HG03520 (cell line): ENCODE results near the gene RIC8A.
"Not testable (repeated sequence)": the region's sequence is repeated elsewhere in the genome, so short reads cannot be mapped to it uniquely, and the experiment has no call there.

Experiments
- ATAC-seq: cut with Tn5 transposase; IDR thresholded peaks from one replicate; pipeline ENCODE4 v1.9.1; 2021; ENCODE audit warnings: mild to moderate bottlenecking, moderate library complexity; ENCODE audit not compliant: unreplicated experiment

The RIC8A gene

DNA sequence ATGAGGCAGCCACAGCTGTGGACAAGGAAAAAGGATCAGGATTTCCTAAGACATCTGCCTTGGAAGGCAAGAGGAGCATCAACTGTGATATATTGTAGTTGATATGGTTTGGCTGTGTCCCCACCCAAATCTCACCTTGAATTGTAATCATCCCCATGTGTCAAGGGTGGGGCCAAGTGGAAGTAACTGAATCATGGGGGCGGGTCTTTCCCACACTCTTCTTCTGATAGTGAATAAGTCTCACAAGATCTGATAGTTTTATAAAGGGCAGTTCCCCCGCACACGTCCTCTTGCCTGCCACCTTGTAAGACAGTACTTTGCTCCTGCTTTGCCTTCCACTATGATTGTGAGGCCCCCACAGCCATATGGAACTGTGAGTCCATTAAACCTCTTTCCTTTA, 10.2 kb downstream of the RIC8A start:
- ATAC-seq, result no peak

DNA sequence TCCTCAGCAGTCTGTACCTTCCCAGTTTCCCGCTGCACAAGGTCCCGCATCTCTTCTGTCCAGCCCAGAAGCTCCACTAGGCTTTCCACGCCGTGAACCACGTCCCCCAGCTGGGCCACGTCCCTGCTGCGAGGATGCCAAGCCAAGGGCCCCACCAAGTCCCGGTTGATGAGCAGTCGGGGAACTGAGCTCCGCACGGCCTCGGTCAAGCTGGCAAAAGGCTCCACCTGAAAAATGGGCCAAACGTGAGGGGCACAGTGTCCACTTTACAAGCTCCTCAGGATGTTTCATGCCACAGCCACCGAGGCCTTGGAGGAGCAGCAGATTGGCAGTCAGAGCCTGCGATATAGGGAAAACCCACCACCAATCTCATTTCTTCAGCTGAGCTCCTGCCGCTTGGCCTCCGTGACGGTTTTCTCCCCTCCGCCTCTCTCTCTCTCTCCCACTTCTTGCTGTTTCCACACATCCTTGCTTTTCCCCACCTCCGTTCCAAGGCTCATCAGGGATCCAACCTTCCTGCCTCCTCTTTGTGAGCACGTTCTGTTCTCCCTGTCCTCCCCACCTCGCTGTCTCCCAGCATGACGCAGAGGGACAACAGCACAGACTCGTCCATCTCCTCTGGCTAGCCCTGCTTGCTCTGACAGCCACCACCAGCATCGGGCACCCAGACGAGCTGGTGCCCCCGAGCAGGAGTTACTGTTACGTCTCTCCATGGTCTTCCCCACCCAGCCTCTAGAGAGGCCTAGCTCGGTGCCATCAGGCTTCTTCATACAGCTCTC, 11.5 kb downstream of the RIC8A start:
- ATAC-seq, result no peak

DNA sequence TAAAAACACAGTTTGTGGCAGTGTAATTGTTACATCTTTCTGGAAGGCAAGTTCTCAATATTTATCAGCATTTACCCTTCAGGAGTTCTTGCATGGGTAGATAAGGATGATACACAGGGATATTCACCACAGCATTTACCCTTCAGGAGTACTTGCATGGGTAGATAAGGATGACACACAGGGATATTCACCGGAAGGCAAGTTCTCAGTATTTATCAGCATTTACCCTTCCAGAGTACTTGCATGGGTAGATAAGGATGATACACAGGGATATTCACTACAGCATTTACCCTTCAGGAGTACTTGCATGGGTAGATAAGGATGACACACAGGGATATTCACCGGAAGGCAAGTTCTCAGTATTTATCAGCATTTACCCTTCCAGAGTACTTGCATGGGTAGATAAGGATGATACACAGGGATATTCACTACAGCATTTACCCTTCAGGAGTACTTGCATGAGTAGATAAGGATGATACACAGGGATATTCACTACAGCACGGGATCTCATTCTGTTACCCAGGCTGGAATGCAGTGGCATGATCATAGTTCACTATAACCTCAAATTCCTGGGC, 13.2 kb downstream of the RIC8A start:
- ATAC-seq, result not testable (repeated sequence)

DNA sequence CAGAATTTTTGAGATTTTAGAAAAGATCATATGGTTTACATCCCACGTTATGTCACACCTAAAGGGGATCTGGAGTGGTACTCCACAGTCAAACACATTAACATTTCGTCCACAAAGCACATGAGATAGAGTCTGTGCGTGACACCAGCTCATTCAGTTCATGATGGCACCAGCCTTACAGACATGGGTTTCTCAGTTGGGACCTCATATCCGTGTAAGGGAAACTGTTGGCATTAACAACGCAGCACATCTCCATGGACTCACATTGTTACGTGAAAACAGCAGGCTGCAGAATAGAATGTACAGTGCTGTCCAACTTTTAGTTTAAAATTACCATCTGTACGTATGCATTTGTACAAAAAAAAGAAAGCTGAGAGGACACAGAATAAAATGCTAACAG, 14.0 kb downstream of the RIC8A start:
- no peak for ATAC-seq

DNA sequence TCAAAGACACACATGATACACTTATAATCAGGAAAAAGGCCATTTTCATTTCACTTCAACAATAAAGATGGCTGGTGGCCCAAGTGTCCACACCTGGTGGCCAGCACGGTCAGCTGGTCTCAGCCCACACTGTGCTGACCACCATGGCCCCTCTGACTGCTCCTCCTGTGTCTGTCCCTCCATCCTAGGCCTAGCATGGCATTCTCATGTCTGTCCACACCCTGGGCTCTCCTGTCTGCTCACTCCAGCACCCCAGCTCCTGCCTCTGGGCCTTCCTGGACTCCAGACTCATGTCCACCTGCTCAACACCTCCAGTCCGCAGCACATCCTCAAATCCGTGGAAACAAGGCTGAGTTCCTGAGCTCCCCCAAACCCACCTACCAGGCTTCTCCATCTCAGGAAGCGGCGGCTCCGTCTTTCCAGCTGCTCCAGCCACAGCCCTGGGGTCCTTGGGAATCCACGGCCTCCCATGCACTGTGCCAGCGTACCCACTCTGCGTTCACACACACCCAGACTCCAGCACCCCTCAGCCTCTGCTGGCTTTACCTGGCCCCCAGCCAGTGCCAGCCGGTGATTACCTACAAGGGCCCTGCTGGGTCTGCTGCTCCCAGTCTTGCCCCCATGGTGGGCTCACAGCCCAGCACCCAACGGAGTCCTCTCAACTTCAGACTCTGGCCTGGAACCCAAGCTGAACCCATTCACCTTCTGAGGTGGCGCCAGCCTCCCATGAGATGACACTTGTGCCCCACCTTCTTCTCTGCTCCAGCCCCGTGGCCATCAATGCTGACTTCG, 14.7 kb downstream of the RIC8A start:
- no peak for ATAC-seq

DNA sequence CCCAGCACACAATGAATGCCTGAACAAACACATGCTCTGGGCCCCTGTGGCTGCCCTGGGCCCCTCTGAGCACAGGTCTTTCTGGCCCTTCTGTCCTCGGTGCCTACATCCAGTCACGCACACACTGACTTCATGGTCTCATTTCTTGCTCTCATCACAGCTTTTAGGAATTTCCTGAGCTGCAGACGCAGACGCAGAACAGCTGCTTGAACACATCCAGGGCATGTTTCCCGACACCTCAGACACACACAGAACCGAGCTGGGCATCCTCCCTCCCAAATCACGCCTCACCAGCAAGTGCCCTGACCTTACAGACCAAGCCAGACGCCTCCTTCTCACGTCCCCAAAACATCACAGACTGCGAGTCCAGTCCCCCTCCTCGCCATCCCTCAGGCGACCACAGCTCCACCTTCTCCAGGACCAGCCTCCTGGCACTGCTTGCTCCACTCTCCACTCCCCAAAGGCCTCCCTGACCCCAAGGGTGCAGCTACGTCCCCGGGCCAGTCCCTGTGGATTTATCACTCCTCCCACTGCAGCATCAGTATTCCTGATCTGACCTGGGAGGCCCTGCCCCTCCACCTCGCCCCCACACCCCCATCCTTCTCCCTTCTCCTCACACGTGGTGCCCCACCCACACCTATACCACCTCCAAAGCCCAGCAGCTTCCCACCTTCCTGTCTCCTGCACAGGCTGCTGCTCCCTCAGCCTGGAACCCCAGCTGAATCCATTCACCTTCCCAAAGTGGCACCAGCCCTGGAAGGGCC, 15.7 kb downstream of the RIC8A start:
- no peak for ATAC-seq

DNA sequence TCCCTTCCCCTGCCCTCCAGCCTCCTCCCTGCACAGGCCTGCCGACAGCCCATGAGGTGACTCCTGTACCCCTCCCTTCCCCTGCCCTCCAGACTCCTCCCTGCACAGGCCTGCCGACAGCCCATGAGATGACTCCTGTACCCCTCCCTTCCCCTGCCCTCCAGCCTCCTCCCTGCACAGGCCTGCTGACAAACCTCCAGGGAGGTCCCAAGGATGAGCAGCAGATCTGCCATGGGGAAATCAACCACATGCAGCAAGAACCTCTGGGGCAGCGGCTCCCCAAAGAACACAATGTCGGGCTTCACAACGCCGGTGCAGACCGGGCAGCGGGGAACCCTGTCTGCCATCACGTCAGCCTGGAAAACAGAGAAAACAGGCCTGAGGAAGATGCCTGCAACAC, 16.4 kb downstream of the RIC8A start:
- no peak for ATAC-seq

DNA sequence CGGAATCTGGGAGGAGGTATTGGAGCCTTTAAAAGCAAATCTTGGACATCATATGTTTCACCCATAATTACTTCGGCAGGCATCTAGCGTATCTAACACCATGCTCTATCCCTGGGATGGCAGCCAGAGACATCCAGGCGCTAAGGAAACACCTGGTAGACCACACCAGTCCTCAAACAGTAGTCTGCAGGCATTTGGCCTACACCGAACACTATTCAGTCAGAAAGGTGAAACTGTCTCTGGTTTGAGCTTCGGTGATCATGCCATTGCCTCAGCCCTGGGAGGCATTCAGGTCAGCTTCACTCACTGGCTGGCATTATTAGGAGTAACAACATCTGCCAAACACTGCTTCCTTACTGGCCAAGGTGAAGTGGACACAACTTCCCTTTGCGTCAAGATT, 16.9 kb downstream of the RIC8A start:
- ATAC-seq, result no peak

DNA sequence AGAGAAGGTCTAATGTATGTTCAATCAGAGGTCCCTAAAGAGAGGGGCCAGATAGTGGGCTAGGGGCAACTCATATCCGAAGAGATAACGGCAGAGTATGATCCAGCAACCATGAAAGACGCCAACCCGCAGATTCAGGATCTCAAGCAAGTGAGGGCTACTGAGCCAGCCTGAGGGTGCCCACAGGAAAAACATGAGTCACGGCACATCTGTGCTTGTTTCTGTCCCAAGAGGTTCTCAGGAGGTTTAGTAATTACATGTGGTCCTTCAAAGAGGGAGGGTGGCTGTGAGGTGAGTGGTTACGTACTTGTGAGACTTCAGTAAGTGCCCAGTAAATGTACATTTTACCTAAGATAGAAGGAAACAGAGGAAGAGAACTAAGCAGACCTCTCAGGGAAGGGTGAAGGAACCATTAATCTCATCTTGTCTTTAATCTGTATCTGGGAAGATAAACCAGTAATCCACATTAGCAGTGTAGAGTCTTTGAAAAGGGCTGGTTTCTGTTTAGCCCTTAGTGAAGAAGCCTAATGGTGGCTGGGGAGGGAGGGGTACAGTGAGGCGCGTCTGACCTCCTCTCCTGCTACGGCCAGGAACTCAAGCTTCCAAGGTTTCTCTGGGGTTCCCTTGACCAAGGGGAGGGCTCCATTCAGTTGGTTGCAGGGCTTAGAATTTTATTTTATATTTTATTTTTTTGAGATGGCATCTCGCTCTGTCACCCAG, 18.4 kb downstream of the RIC8A start:
- ATAC-seq, result no peak

DNA sequence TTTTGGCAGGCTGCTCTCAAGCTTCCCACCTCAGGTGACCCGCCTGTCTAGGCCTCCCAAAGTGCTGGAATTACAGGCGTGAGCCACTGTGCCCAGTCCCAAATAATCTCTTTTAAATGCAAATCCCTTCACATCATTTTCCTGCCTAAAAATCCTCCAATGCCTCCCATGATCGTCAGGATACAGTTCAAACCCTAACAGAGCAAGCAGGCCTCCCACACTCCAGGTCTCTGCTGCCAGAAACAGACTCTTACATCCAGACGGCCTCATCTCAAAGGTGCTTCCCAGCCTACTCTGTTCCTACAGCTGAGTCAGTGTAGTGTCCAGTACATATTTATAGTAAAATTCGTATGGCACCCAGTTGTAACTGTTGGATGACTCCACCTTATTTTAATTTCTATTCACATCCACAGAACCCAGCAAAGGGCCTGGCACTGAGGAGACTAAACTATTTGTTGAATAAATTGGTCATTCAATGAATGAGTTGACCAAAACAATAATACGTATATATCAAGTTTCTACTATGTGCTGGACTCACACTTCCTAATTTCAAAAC, 20.4 kb downstream of the RIC8A start:
- ATAC-seq, result no peak

DNA sequence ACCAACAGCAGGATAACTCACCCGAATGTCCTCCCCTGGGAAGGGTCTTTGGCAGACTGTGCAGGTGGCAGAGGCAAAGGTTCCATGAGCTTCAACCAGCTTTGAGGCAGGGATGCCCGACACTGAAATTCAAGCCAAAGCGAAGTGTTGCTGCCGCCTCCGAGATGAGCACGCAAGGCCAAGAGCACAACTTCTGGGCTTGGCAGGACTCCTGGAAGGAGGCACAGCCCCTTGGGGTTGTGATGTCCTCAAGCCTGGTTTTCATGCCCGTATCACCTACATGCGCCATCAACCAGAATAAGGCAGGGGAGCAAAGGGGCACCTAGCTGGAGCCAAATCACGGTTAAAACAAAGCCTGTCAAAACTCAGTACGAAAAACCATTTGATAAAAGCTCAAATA, 22.9 kb downstream of the RIC8A start:
- no peak for ATAC-seq

DNA sequence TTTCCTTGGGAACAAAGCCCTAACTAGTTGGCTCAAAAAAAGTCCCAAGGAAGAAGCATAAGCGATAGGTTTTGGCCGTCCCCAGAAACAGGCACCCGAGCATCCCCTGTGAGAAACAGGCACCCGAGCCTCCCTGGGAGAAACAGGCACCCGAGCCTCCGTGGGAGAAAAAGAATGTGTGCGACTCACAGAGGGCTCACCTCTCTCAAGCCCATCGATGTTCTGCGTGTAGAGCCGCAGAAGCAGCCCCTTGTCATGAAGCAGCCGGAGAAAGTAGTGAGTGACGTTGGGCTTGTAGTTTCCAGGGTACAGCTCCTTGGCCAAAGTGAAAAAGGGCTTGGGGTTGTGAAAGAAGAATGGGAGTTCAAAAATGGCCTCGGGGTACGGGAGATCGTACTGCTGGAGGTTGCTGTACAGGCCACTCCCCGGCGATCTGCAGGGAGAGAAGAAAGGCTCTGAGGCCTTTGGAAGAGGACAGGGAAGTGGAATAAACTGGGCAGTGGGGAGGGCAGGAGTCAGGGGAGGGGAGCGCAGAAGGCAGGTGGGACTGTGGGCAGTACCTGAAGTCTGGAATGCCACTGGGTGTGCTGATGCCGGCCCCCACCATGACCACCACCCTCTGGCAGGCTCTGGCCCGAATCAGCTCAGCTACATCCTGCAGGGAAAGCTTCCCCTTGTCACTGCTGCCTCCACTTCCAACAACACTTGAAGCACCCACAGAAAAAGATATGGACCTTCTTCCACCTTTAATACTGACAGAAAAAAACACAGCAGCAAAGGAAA, 25.5 kb downstream of the RIC8A start:
- no peak for ATAC-seq

DNA sequence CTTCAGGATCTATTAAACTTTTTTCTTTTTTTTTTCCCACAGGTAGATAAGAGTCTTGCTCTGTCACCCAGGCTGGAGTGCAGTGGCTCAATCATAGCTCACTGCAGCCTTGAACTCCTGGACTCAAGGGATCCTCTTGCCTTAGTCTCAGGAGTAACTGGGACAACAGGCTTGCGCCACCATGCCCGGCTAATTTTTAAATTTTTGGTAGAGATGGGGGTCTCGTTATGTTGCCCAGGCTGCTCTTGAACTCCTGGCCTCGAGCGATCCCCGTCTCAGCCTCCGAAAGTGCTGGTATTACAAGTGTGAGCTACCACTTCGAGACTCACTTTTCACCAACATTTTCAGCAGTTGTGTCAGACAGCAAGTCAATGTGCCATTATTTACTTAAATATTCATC, 27.7 kb downstream of the RIC8A start:
- no peak for ATAC-seq

DNA sequence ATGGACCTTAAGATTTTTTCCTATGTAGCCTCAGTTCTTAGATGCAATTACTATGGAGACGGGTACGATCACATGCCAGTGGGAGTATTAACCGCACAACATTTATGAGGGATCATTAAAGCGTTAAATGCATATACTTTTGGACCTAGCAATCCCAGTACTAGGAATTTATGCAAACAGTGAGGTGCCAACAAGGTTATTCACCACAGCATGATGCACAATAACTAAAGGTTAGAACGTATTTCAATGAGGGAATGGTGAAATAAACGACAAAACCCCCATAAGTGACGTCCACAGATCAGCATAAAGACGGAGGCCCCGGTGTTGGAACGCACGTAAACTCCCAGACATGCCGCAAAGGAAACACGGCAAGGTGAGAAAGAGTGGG, 28.1 kb downstream of the RIC8A start:
- ATAC-seq, result peak; percentile 12

DNA sequence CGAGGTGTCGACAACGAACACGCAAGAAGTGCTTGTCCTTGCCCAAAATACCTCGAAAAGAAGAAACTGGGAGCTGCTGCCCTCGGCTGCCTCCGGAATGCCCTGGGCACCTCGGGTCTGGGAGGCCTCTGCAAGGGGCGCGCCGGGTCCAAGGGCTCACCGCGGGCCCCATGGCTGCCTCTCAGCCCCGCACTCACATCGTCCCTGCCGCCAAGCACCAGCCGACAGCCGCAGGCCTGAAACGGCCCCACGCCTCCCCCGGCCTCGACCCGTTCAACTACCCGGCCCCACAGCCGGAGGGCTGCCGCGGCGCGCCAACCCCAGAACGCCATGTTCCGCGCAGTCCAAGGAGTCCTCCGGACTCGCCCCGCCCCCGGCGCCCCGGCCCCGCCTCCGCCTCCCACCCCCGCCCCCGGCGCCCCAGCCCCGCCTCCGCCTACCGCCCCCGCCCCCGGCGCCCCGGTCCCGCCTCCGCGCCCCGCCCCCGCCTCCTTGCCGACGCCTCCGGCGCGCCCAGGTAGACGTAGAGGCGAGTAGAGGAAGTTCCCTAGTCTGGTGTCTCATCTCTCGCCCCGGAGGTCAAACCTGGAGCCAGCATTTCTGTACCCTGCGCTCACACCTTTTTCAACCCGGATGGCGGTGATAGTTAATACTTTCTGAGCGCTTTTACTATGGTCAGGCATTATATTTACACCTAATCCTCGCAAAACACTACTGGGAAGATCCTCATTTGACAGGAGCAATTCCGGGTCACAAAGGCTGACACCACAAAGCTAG, 28.7 kb downstream of the RIC8A start, which contains the start of gene SIRT3:
Gene SIRT3, minus strand, starts transcription at position 346 of the 777 bp plus-strand sequence. Its CDS starts 14 bp downstream, at position 332.
- peak; percentile 55 for ATAC-seq

DNA sequence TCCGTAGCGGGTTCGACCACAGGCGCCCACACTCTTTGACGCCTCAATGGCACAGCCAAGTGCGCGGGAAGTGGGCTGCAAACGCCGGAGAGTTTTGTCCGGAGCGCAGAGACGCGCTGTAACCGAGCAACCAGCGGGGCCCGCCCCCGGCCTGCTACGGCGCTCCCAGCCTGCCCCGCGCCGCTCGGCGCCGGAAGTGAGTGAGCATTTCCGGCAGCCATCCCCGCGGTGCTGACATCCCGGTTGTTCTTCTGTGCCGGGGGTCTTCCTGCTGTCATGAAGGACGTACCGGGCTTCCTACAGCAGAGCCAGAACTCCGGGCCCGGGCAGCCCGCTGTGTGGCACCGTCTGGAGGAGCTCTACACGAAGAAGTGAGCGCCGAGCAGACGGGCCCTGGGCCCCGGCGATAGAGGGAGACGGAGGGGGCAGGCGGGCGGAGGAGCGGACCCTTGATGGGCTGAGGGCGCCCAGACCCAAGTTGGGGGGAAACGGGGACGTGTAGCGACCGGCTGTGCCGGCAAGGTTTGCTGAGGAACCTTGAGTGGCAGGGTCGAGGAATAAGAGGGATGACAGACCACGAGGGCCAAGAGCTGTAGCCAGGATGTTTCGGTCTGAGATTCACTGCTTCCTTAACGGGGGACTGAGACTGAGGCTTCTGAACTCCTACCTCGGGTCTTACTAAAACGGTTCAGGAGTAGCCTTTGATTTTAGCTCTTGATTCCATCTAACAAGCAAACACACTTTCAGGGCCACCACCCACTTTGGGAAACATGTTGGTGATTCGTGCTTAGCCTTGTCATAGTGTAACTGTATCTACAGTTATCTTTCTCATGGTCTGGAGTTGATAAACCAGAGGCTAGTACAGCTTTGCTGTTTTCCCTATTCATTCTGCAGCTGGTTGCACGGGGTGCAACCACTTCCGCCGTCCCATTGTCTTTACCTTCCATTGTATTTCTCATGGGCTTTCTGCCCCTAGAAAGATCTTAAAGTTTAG, 29.6 kb downstream of the RIC8A start, which contains the start of gene PSMD13:
Gene PSMD13, plus strand, starts transcription at position 203 of the 994 bp plus-strand sequence. Its CDS starts 74 bp downstream, at position 277.
- peak; percentile 74 for ATAC-seq

DNA sequence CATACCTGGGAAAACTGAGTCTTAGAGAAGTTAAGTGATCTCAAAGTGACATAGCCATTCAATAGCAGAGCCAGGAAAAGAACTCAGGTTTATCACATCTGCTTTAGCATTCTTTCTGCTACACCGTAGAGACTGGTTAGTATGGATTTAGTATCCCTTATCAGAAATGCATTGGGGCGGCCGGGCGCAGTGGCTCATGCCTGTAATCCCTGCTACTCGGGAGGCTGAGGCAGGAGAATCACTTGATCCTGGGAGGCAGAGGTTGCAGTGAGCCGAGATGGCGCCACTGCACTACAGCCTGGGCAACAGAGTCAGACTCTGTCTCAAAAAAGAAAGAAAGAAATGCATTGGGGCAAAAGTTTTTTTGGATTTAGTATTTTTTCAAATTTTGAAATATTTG, 30.8 kb downstream of the RIC8A start:
- not testable (repeated sequence) for ATAC-seq
